ENCODE results near the gene BHLHE41.

BHLHE41 gene

DNA sequence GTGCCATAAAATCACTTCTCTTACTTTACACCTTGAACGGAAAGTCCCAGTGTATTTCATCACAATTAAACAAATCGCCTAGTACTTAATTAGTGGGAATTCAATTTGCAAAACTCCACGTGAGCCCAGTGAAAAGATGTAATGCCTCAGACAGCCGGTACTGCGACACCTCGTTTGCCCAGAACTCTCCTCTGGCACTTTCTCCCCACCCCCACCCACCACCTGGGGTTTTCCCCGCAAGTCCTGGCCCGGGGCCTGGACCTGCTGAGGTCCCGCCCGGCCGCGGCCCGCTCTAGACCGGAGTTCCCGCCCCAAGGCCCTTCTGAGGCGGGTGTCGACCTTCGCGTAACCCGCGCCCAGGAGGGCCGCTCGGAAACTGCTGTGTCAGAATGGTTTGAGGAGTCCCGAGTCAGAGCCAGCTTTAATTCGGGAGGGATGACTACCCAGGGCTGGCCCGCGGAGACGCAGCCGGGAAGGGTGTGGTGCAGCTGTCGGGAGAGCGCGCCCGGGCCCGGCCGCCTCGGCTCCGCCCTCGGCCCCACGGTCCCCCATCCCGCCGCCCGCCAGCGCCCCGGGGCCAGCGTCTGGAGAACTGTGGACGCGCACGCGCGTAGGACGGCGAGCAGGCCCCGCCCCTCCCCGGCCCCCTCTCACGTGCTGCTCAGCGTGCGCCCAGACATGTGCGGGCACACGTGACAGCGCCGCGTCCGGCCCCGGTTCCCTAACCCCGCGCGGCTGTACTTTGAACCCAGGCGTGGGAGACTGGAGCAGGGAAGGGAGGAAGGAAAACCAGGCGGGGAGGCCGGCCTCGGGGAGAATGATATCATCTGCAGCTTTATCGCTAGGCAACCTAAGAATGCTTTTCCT, 10.8 kb downstream of the BHLHE41 start:
- peak; percentile 99 for DNase-seq (ENCODE audit: low spot score)

GRCh38 chr12:26113181-26113654, 11.6 kb downstream of the BHLHE41 start:
- no peak for DNase-seq (ENCODE audit: low spot score)

DNA sequence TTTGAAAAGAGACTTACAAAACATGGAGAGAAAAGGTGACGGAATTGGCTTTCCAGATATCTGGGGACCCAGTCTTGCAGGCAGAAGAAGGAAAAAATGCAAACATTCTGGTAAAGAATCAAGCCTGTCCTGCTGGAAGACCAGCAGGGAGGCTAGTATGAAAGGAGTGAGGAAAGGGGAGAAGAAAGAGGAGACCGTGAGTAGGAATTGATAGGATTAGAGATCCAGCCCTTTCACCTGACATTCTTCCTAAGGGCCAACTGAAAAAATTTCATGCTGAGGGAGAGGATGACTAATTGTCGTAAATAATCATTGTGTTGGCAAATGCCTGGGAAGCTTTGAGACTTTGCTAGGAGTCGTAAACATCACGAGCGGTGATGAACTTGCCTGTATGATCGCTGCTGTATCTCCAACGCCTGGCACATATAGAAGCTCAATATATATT, 12.1 kb downstream of the BHLHE41 start:
- DNase-seq (ENCODE audit: low spot score), result peak; percentile 80

DNA sequence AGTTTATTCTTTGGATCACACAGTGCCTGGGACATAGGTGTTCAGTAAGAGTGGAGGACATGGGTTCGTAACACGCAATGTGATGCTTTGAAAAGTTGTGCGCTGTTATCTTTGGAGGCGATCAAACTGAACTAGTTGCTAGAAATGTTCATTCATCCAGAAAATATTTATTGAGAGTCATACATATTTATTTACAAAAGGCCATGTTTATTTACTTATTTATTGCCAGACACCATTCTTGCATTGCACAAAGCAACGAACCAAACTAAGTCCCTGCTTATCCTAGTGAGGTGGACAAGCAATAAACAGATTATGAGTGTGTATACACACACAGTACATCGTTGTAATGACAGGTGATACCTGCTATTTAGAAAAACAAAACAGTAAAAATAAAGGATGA, 12.6 kb downstream of the BHLHE41 start:
- no peak for DNase-seq (ENCODE audit: low spot score)

GRCh38 chr12:26109343-26109881, 15.4 kb downstream of the BHLHE41 start:
- no peak for DNase-seq (ENCODE audit: low spot score)

DNA sequence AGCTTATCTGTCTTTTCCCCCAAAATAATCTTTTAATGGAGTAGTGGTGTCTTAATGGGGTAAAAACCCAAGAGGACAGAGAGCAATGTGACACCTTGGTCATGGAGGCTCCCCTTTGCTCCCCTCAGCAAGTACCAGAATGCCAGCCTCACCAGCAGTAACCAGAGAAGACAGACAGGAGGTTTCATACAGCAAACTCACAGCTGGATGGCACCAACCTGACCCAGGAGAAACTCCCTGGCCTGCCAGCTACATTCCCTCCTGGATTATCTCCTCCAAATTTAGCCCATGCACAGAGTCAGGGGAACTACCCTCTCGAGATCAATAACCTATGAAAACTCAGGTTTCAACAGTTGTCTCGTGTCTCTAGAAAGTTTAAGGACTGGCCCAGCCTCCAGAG, 15.9 kb downstream of the BHLHE41 start:
- DNase-seq (ENCODE audit: low spot score), result no peak

GRCh38 chr12:26106347-26106746, 18.5 kb downstream of the BHLHE41 start:
- DNase-seq (ENCODE audit: low spot score), result no peak

DNA sequence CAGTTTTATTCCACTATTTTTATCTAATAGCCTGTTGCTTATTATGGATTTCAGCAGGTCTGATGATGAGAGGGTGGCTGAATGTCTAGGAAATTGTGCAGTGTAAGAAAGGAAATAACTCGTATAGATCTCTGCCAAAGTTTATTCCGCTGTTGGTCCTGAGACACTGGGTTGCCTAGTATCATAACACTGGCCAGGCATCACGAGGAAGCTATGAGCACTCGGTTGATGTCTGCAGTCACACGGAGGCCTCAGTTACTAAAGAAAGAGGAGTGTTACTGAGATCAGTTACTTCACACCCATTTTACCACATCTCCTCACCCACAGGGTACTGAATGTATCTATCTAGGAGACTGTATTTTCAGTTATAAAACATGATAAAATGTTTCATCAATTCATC, 21.9 kb downstream of the BHLHE41 start:
- DNase-seq (ENCODE audit: low spot score), result no peak

DNA sequence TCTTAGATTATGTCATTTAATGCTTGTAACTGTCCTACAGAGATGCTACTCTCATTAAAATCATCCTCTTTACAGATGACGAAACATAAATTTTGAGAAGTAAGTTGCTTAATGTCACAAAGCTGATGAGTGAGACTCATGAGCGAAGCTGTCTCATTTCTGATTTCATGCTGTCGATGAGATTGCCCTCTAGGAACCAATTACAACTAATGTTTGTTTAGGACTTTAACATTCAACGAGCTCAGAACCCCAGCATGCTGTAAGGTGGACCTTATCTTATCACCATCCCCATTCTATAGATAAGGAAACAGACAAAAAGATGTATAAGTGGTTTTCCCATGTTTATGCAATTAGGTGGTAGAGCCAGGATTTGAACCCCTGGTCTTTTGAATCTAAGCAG, 23.1 kb downstream of the BHLHE41 start:
- no peak for DNase-seq (ENCODE audit: low spot score)

GRCh38 chr12:26101350-26101734, 23.5 kb downstream of the BHLHE41 start:
- peak; percentile 92 for DNase-seq (ENCODE audit: low spot score)

- no peak for DNase-seq (ENCODE audit: low spot score)
Measured at GRCh38 chr12:26100666-26101349, 24.0 kb downstream of the BHLHE41 start.

GRCh38 chr12:26097046-26097878, 27.6 kb downstream of the BHLHE41 start:
- DNase-seq (ENCODE audit: low spot score), result peak; percentile 89

GRCh38 chr12:26096036-26096435, 28.8 kb downstream of the BHLHE41 start:
- DNase-seq (ENCODE audit: low spot score), result no peak

DNA sequence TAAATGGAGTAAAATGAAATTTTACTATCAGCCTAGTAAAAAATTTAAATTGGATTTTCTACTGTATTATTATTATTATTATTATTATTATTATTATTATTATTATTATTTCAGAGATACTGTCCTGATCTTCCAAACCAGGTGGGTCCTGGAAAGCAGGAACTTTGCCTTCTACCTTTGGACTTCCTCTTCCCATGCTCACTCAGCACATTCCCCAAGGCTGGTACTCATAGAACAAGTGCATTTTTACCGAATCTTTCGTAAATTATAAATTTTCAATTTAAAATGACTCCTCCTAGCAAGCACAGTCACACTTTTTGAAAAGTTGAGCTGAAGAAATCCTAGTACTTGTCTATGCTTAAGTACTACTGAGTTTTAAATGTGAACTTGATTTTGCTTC, 29.7 kb downstream of the BHLHE41 start:
- no peak for DNase-seq (ENCODE audit: low spot score)

GRCh38 chr12:26092346-26093105, 32.3 kb downstream of the BHLHE41 start:
- DNase-seq (ENCODE audit: low spot score), result no peak

- no peak for DNase-seq (ENCODE audit: low spot score)
Measured at GRCh38 chr12:26091822-26092221, 33.0 kb downstream of the BHLHE41 start.

GRCh38 chr12:26090836-26091510, 33.9 kb downstream of the BHLHE41 start:
- peak; percentile 21 for DNase-seq (ENCODE audit: low spot score)

- DNase-seq (ENCODE audit: low spot score), result no peak
Measured at GRCh38 chr12:26088998-26089397, 35.8 kb downstream of the BHLHE41 start.

DNA sequence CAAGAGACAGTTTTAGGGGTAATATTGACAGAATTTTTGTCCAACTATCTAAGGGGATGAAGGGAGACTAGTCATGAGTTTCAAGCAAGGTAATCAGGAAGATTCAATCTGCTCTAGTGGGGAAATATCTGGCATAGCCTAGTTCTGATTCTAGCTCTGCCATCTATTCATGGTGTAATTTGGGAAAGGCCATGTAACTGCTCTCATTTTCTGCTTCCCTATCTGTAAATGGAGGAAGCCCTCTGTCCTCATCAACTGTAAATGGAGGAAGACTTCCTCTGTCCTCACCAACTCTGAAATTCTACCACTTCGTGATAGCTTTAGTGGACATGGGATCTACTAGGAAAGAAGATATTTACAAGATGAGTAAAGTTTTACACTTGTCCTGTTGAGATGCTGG, 37.9 kb downstream of the BHLHE41 start:
- DNase-seq (ENCODE audit: low spot score), result no peak

- DNase-seq (ENCODE audit: low spot score), result no peak
Measured at GRCh38 chr12:26080911-26081310, 43.9 kb downstream of the BHLHE41 start.

Measured in LoVo (cell line).